ENCODE results near the gene OR1F1.

The OR1F1 gene

GRCh38 chr16:3142770-3143169 is 45.2 kb upstream of the OR1F1 start:
- ATAC-seq, result no peak
- TF ChIP-seq RARB (CRISPR knock-in tag; IDR thresholded peaks at IDR 0.05) (no peak), CSDC2 (CRISPR knock-in tag; IDR thresholded peaks at IDR 0.05) (no peak), GLIS3 (CRISPR knock-in tag; IDR thresholded peaks at IDR 0.05) (no peak), ISL1 (CRISPR knock-in tag; IDR thresholded peaks at IDR 0.05) (no peak), ZFP30 (CRISPR knock-in tag; IDR thresholded peaks at IDR 0.05) (no peak), ZNF565 (CRISPR knock-in tag; conservative IDR thresholded peaks at IDR 0.05; ENCODE audit: low read depth) (no peak), PPARA (CRISPR knock-in tag; IDR thresholded peaks at IDR 0.05; ENCODE audit: borderline replicate concordance) (no peak), CSRNP3 (CRISPR knock-in tag; IDR thresholded peaks at IDR 0.05) (no peak), POU6F1 (CRISPR knock-in tag; IDR thresholded peaks at IDR 0.05; ENCODE audit: borderline replicate concordance, low read depth) (no peak), ZNF70 (CRISPR knock-in tag; IDR thresholded peaks at IDR 0.05) (no peak), TSHZ2 (CRISPR knock-in tag; IDR thresholded peaks at IDR 0.05) (no peak), ARNTL (CRISPR knock-in tag; IDR thresholded peaks at IDR 0.05; ENCODE audit: borderline replicate concordance, low read depth) (no peak), ZNF8 (CRISPR knock-in tag; IDR thresholded peaks at IDR 0.05) (no peak), ZFP3 (CRISPR knock-in tag; IDR thresholded peaks at IDR 0.05) (no peak), BACH2 (CRISPR knock-in tag; IDR thresholded peaks at IDR 0.05; ENCODE audit: borderline replicate concordance) (no peak), TOX (CRISPR knock-in tag; IDR thresholded peaks at IDR 0.05; ENCODE audit: borderline replicate concordance) (no peak), CREB5 (CRISPR knock-in tag; IDR thresholded peaks at IDR 0.05; ENCODE audit: low read depth) (no peak)

- TF ChIP-seq CREB5 (CRISPR knock-in tag; IDR thresholded peaks at IDR 0.05; ENCODE audit: low read depth), result no peak
- no peak for TF ChIP-seq CSDC2 (CRISPR knock-in tag; IDR thresholded peaks at IDR 0.05)
- TF ChIP-seq PPARA (CRISPR knock-in tag; IDR thresholded peaks at IDR 0.05; ENCODE audit: borderline replicate concordance), result no peak
- TF ChIP-seq ISL1 (CRISPR knock-in tag; IDR thresholded peaks at IDR 0.05), result no peak
- TF ChIP-seq RARB (CRISPR knock-in tag; IDR thresholded peaks at IDR 0.05), result no peak
- no peak for TF ChIP-seq ARNTL (CRISPR knock-in tag; IDR thresholded peaks at IDR 0.05; ENCODE audit: borderline replicate concordance, low read depth)
- no peak for TF ChIP-seq OSR1 (CRISPR knock-in tag; IDR thresholded peaks at IDR 0.05)
- TF ChIP-seq BACH2 (CRISPR knock-in tag; IDR thresholded peaks at IDR 0.05; ENCODE audit: borderline replicate concordance), result no peak
- no peak for ATAC-seq
Measured at GRCh38 chr16:3143189-3143588, 44.8 kb upstream of the OR1F1 start.

- TF ChIP-seq POU6F1 (CRISPR knock-in tag; IDR thresholded peaks at IDR 0.05; ENCODE audit: borderline replicate concordance, low read depth), result no peak
- TF ChIP-seq ARNTL (CRISPR knock-in tag; IDR thresholded peaks at IDR 0.05; ENCODE audit: borderline replicate concordance, low read depth), result no peak
- TF ChIP-seq ZNF565 (CRISPR knock-in tag; conservative IDR thresholded peaks at IDR 0.05; ENCODE audit: low read depth), result no peak
- TF ChIP-seq TCF4 (CRISPR knock-in tag; IDR thresholded peaks at IDR 0.05; ENCODE audit: borderline replicate concordance), result no peak
- TF ChIP-seq ZNF8 (CRISPR knock-in tag; IDR thresholded peaks at IDR 0.05), result no peak
- no peak for TF ChIP-seq ISL1 (CRISPR knock-in tag; IDR thresholded peaks at IDR 0.05)
- TF ChIP-seq ESRRG (CRISPR knock-in tag; IDR thresholded peaks at IDR 0.05), result no peak
- no peak for TF ChIP-seq TOX (CRISPR knock-in tag; IDR thresholded peaks at IDR 0.05; ENCODE audit: borderline replicate concordance)
- no peak for TF ChIP-seq BACH2 (CRISPR knock-in tag; IDR thresholded peaks at IDR 0.05; ENCODE audit: borderline replicate concordance)
- no peak for TF ChIP-seq CSRNP3 (CRISPR knock-in tag; IDR thresholded peaks at IDR 0.05)
- no peak for TF ChIP-seq RARB (CRISPR knock-in tag; IDR thresholded peaks at IDR 0.05)
- no peak for TF ChIP-seq OSR1 (CRISPR knock-in tag; IDR thresholded peaks at IDR 0.05)
- TF ChIP-seq CREB5 (CRISPR knock-in tag; IDR thresholded peaks at IDR 0.05; ENCODE audit: low read depth), result no peak
- ATAC-seq, result no peak
Measured at GRCh38 chr16:3143598-3144320, 44.2 kb upstream of the OR1F1 start.
